Measurements from ENCODE around the gene DNAJC1.

The DNAJC1 gene

GRCh38 chr10:21754410-21755011, 249.0 kb downstream of the DNAJC1 start:
- Histone ChIP-seq H3K27ac (no peak overlapping the region), H3K4me3 (no peak overlapping the region)
- no peak for TF ChIP-seq CTCF (IDR thresholded peaks at IDR 0.05)
- DNase-seq (ENCODE audit: low spot score), result no peak

GRCh38 chr10:21753497-21754270, 249.8 kb downstream of the DNAJC1 start:
- DNase-seq (ENCODE audit: low spot score), result no peak
- Histone ChIP-seq H3K4me3 (no peak overlapping the region), H3K27ac (no peak overlapping the region)
- no peak for TF ChIP-seq CTCF (IDR thresholded peaks at IDR 0.05)

- H3K4me3 ChIP-seq, result no peak overlapping the region
- DNase-seq (ENCODE audit: low spot score), result no peak
- no peak overlapping the region for H3K27ac ChIP-seq
- no peak for TF ChIP-seq CTCF (IDR thresholded peaks at IDR 0.05)
These were observed 251.9 kb downstream of the DNAJC1 start for GRCh38 chr10:21751341-21752310.

GRCh38 chr10:21750424-21750823, 253.1 kb downstream of the DNAJC1 start:
- H3K27ac ChIP-seq, result no peak overlapping the region
- TF ChIP-seq CTCF (IDR thresholded peaks at IDR 0.05), result no peak
- H3K4me3 ChIP-seq, result no peak overlapping the region
- DNase-seq (ENCODE audit: low spot score), result no peak

- Histone ChIP-seq H3K4me3 (no peak overlapping the region), H3K27ac (no peak overlapping the region)
- DNase-seq (ENCODE audit: low spot score), result no peak
- no peak for TF ChIP-seq CTCF (IDR thresholded peaks at IDR 0.05)
These were observed 253.7 kb downstream of the DNAJC1 start for GRCh38 chr10:21749788-21750187.

GRCh38 chr10:21747809-21748208, 255.7 kb downstream of the DNAJC1 start:
- TF ChIP-seq CTCF (IDR thresholded peaks at IDR 0.05), result no peak
- H3K4me3 ChIP-seq, result no peak overlapping the region
- H3K27ac ChIP-seq, result no peak overlapping the region
- no peak for DNase-seq (ENCODE audit: low spot score)
